ENCODE data around the gene STXBP6.

Gene STXBP6

DNA sequence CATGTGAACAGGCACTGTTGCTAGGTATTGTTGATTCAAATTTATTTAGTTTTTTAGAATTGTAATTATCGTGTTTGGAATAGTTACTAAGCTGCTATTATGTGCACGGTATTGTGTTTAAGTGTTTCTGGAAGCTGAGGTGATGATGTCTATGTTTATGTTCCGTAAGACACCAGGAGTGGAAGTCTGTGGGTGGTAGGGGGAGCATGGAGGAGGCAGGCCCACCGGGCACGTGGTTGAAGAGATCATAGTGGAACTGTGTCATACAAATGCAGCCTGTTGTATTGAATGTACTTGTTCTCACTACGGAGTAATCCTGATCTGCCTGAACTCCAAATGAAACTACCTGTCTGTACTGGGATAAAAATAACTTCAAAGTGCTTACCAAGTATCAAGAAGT lies 36.1 kb upstream of the STXBP6 start:
- ATAC-seq (ENCODE audit: low read depth): no peak

GRCh38 chr14:25080682-25081081 lies 30.7 kb upstream of the STXBP6 start:
- DNase-seq (ENCODE audit: low spot score) (no peak), ATAC-seq (ENCODE audit: low read depth) (no peak)
- no peaks in the 10 kb centered on the region for H3K36me3 ChIP-seq (ENCODE audit: low read depth)
- TF ChIP-seq CTCF (IDR thresholded peaks at IDR 0.05; ENCODE audit: poor library complexity, severe bottlenecking): no peak
- H3K27me3 ChIP-seq (ENCODE audit: insufficient read depth, poor library complexity, severe bottlenecking): peaks cover 24% of the 10 kb centered on the region
- no peak overlapping the region for H3K27ac ChIP-seq (ENCODE audit: poor library complexity, severe bottlenecking)
- no peak overlapping the region for H3K4me3 ChIP-seq (ENCODE audit: severe bottlenecking)
- no peaks in the 10 kb centered on the region for H3K9me3 ChIP-seq (ENCODE audit: severe bottlenecking)
- H3K4me1 ChIP-seq (ENCODE audit: insufficient read depth, poor library complexity, severe bottlenecking): no peaks in the 10 kb centered on the region

More for the DNA sequence above, 36.1 kb upstream of the STXBP6 start:
- Histone ChIP-seq H3K4me1 (ENCODE audit: insufficient read depth, poor library complexity, severe bottlenecking) (no peaks in the 10 kb centered on the region), H3K36me3 (ENCODE audit: low read depth) (no peaks in the 10 kb centered on the region), H3K9me3 (ENCODE audit: severe bottlenecking) (no peaks in the 10 kb centered on the region), H3K27me3 (ENCODE audit: insufficient read depth, poor library complexity, severe bottlenecking) (peaks cover 23% of the 10 kb centered on the region), H3K4me3 (ENCODE audit: severe bottlenecking) (no peak overlapping the region), H3K27ac (ENCODE audit: poor library complexity, severe bottlenecking) (no peak overlapping the region)
- DNase-seq (ENCODE audit: low spot score): no peak
- TF ChIP-seq CTCF (IDR thresholded peaks at IDR 0.05; ENCODE audit: poor library complexity, severe bottlenecking): no peak

- DNase-seq (ENCODE audit: low spot score) (no peak), ATAC-seq (ENCODE audit: low read depth) (no peak)
- no peaks in the 10 kb centered on the region for H3K36me3 ChIP-seq (ENCODE audit: low read depth)
- no peak overlapping the region for H3K27ac ChIP-seq (ENCODE audit: poor library complexity, severe bottlenecking)
- peaks cover 22% of the 10 kb centered on the region for H3K27me3 ChIP-seq (ENCODE audit: insufficient read depth, poor library complexity, severe bottlenecking)
- no peaks in the 10 kb centered on the region for H3K9me3 ChIP-seq (ENCODE audit: severe bottlenecking)
- TF ChIP-seq CTCF (IDR thresholded peaks at IDR 0.05; ENCODE audit: poor library complexity, severe bottlenecking): no peak
- no peak overlapping the region for H3K4me3 ChIP-seq (ENCODE audit: severe bottlenecking)
- H3K4me1 ChIP-seq (ENCODE audit: insufficient read depth, poor library complexity, severe bottlenecking): no peaks in the 10 kb centered on the region
Observed at GRCh38 chr14:25079311-25079710, 29.4 kb upstream of the STXBP6 start.

DNA sequence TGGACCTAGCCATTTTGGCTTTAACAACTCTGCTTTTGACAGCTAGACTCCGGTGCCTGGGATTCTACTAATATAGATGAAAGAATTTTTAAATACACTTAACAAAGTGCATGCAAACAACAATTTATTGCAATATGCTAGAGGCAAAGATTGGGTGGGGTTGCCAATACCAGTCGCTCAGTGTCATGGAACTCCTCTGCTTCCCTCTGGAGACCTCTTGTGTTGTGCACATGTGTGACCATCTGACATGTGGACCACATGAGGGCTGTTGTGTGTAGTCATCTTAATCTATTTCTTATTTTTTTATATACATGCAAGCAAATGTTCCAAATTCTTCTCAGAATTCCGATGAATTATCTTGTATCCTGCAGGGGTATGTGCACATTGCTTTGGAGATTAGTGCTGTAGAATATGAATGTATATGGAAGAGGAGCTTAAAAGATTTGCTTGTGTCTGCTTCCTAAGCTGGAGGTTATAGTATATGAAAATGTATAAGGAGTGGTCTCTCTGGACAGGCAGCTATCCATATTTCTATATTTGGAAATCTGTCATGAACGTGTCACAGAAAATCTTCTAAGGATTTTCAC lies 24.2 kb upstream of the STXBP6 start:
- H3K27ac ChIP-seq (ENCODE audit: poor library complexity, severe bottlenecking): no peak overlapping the region
- TF ChIP-seq CTCF (IDR thresholded peaks at IDR 0.05; ENCODE audit: poor library complexity, severe bottlenecking): no peak
- no peaks in the 10 kb centered on the region for H3K4me1 ChIP-seq (ENCODE audit: insufficient read depth, poor library complexity, severe bottlenecking)
- no peak for DNase-seq (ENCODE audit: low spot score)
- no peaks in the 10 kb centered on the region for H3K36me3 ChIP-seq (ENCODE audit: low read depth)
- no peak for ATAC-seq (ENCODE audit: low read depth)
- no peaks in the 10 kb centered on the region for H3K9me3 ChIP-seq (ENCODE audit: severe bottlenecking)
- H3K4me3 ChIP-seq (ENCODE audit: severe bottlenecking): no peak overlapping the region
- peaks cover 22% of the 10 kb centered on the region for H3K27me3 ChIP-seq (ENCODE audit: insufficient read depth, poor library complexity, severe bottlenecking)

DNA sequence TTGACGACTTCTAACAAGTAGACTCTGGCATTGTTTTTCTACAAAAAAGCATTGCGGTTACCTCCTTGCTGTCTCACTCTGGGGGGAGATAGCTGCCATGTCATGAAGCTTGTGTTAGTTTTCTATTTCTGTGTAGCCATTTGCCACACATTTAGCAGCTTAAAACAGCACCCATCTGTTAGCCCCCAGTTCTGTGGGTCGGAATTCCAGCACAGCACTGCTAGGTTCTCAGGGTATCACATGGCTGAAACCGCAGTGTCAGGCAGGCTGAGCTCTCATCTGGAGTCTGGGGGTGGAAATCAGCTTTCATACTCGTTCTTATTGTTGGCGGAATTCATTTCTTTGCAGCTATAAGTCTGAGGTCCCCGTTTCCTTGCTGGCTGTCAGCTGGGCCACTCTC lies 19.9 kb upstream of the STXBP6 start:
- TF ChIP-seq CTCF (IDR thresholded peaks at IDR 0.05; ENCODE audit: poor library complexity, severe bottlenecking): no peak
- Histone ChIP-seq H3K4me1 (ENCODE audit: insufficient read depth, poor library complexity, severe bottlenecking) (no peaks in the 10 kb centered on the region), H3K36me3 (ENCODE audit: low read depth) (no peaks in the 10 kb centered on the region), H3K27me3 (ENCODE audit: insufficient read depth, poor library complexity, severe bottlenecking) (peaks cover 11% of the 10 kb centered on the region), H3K27ac (ENCODE audit: poor library complexity, severe bottlenecking) (no peak overlapping the region), H3K9me3 (ENCODE audit: severe bottlenecking) (no peaks in the 10 kb centered on the region), H3K4me3 (ENCODE audit: severe bottlenecking) (no peak overlapping the region)
- no peak for ATAC-seq (ENCODE audit: low read depth)
- DNase-seq (ENCODE audit: low spot score): no peak
